OCI-LY1 (cell line): Measurements from ENCODE around the gene TGFBRAP1.

Experiments used
- H2AFZ ChIP-seq: fragments of 200-600 bp; sonication (generic), shearing (Covaris generic); 2 replicates; pipeline ENCODE4 v1.6.0; 2014; ENCODE audit warnings: antibody characterized with exemption, mild to moderate bottlenecking, low read length
- H3F3A ChIP-seq: fragments of 200-600 bp; sonication (generic), shearing (Covaris generic); 2 replicates; pipeline ENCODE4 v1.6.0; 2014; ENCODE audit warnings: mild to moderate bottlenecking, antibody characterized with exemption, low read length, moderate library complexity; ENCODE audit not compliant: insufficient read depth
- H3K27ac ChIP-seq: fragments of 200-600 bp; sonication (generic); 2 replicates; pipeline ENCODE4 v1.5.1; 2014; ENCODE audit warnings: low read length, mixed run types, mild to moderate bottlenecking, low read depth; ENCODE audit not compliant: poor library complexity, severe bottlenecking
- H3K27me3 ChIP-seq: fragments of 200-600 bp; sonication (generic); 2 replicates; pipeline ENCODE4 v1.6.0; 2014; ENCODE audit warnings: antibody characterized with exemption, mild to moderate bottlenecking, low read length, moderate library complexity; ENCODE audit not compliant: insufficient read depth
- H3K36me3 ChIP-seq: fragments of 200-600 bp; sonication (generic); 2 replicates; pipeline ENCODE4 v1.6.1; 2014; ENCODE audit warnings: mild to moderate bottlenecking, antibody characterized with exemption, low read length, moderate library complexity, mixed read lengths; ENCODE audit not compliant: insufficient read depth
- H3K4me1 ChIP-seq: fragments of 200-600 bp; sonication (generic); 2 replicates; pipeline ENCODE4 v1.5.1; 2014; ENCODE audit warnings: mild to moderate bottlenecking, low read length, moderate library complexity; ENCODE audit not compliant: insufficient read depth, severe bottlenecking
- H3K4me2 ChIP-seq: fragments of 200-600 bp; sonication (generic), shearing (Covaris generic); 2 replicates; pipeline ENCODE4 v1.6.1; 2014; ENCODE audit warnings: low read length
- H3K4me3 ChIP-seq: fragments of 200-600 bp; sonication (generic); 2 replicates; pipeline ENCODE4 v1.5.1; 2014; ENCODE audit warnings: low read length, low read depth, mild to moderate bottlenecking, mixed read lengths; ENCODE audit not compliant: poor library complexity, severe bottlenecking
- H3K79me2 ChIP-seq: fragments of 200-600 bp; shearing (Covaris generic); 2 replicates; pipeline ENCODE4 v1.6.1; 2016; ENCODE audit warnings: mixed run types, low read length, mixed read lengths; ENCODE audit not compliant: insufficient read depth
- H3K9ac ChIP-seq: fragments of 200-600 bp; sonication (generic), shearing (Covaris generic); 2 replicates; pipeline ENCODE4 v1.6.1; 2014; ENCODE audit warnings: mild to moderate bottlenecking, low read length, mixed read lengths
- H3K9me2 ChIP-seq: fragments of 200-600 bp; sonication (generic), shearing (Covaris generic); 2 replicates; pipeline ENCODE4 v1.6.1; 2014; ENCODE audit warnings: low read depth, mild to moderate bottlenecking, low read length, mixed read lengths
- H3K9me3 ChIP-seq: fragments of 200-600 bp; shearing (Covaris generic); 2 replicates; pipeline ENCODE4 v1.6.1; 2014; ENCODE audit warnings: low read length, mixed read lengths
- H4K20me1 ChIP-seq: fragments of 200-600 bp; sonication (generic), shearing (Covaris generic); 2 replicates; pipeline ENCODE4 v1.6.0; 2016; ENCODE audit warnings: mild to moderate bottlenecking, low read length; ENCODE audit not compliant: insufficient read depth
- CTCF ChIP-seq: fragments of 200-600 bp; sonication (generic), shearing (Covaris generic); IDR thresholded peaks from 2 replicates; pipeline ENCODE4 v1.5.1; 2017; ENCODE audit warnings: mild to moderate bottlenecking, antibody characterized with exemption, low read length, moderate library complexity, mixed read lengths
- EZH2 ChIP-seq: fragments of 200-600 bp; sonication (generic), shearing (Covaris generic); IDR thresholded peaks from 2 replicates; pipeline ENCODE4 v1.8.0; 2017; ENCODE audit warnings: borderline replicate concordance, mixed run types, mild to moderate bottlenecking, antibody characterized with exemption, low read length, moderate library complexity, mixed read lengths

The TGFBRAP1 gene

GRCh38 chr2:105307550-105307949, 22.0 kb downstream of the TGFBRAP1 start:
- H3K27me3 ChIP-seq, result no peaks in the 10 kb centered on the region
- peaks cover 36% of the 10 kb centered on the region for H3K79me2 ChIP-seq
- TF ChIP-seq EZH2 (no peak), CTCF (no peak)
- no peak overlapping the region for H3K4me2 ChIP-seq
- H3K4me1 ChIP-seq, result no peaks in the 10 kb centered on the region
- H3K9ac ChIP-seq, result no peak overlapping the region
- no peak overlapping the region for H2AFZ ChIP-seq
- H3K27ac ChIP-seq, result no peak overlapping the region
- no peaks in the 10 kb centered on the region for H3K9me3 ChIP-seq
- no peaks in the 10 kb centered on the region for H3F3A ChIP-seq
- peaks cover 51% of the 10 kb centered on the region for H3K36me3 ChIP-seq
- no peaks in the 10 kb centered on the region for H4K20me1 ChIP-seq
- H3K9me2 ChIP-seq, result no peaks in the 10 kb centered on the region
- H3K4me3 ChIP-seq, result no peak overlapping the region

DNA sequence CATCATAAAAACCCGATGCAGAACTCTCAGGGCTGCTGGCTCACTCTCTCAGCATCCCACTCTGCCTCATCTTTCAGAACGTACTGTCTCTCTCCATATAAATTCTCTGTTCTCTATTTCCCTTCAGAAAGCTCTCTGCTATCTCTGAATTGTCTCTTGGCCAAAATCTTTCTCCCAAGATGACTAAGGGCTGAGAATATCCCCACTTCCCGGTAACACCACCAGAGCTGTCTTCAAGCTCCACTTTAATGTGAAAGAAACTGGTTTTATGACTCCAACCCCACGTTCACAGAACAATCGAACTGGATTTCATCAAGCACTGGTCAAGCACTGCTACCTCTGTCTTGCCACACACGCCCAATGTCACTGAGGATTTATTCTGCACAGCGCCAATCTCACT, 22.4 kb downstream of the TGFBRAP1 start:
- H3K27ac ChIP-seq, result no peak overlapping the region
- H3K79me2 ChIP-seq, result peaks cover 36% of the 10 kb centered on the region
- H3K4me3 ChIP-seq, result no peak overlapping the region
- no peak overlapping the region for H3K4me2 ChIP-seq
- H3K9ac ChIP-seq, result no peak overlapping the region
- H3F3A ChIP-seq, result no peaks in the 10 kb centered on the region
- H3K9me2 ChIP-seq, result no peaks in the 10 kb centered on the region
- H2AFZ ChIP-seq, result no peak overlapping the region
- TF ChIP-seq EZH2 (no peak), CTCF (no peak)
- H3K27me3 ChIP-seq, result no peaks in the 10 kb centered on the region
- H3K36me3 ChIP-seq, result peaks cover 52% of the 10 kb centered on the region
- no peaks in the 10 kb centered on the region for H4K20me1 ChIP-seq
- H3K4me1 ChIP-seq, result no peaks in the 10 kb centered on the region
- H3K9me3 ChIP-seq, result no peaks in the 10 kb centered on the region

DNA sequence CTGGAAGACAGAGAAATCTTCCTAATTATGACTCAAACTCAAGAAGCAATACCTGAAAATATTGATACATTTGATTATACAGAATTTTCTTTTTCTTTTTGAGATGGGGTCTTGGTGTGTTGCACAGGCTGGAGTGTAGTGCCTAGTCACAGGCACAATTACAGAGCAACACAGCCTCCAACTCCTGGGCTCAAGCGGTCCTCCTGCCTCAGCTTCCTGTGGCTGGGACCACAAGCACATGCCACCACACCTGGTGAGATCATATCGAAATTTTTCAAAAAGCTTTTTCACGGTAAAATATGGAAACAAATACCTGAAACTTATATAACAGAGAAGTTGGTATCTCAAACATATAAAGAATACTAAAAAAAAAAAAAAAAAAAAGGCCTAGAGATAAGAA, 27.9 kb downstream of the TGFBRAP1 start:
- Histone ChIP-seq H3K4me3 (no peak overlapping the region), H3K27me3 (no peaks in the 10 kb centered on the region), H3K36me3 (peaks cover 49% of the 10 kb centered on the region), H3F3A (no peaks in the 10 kb centered on the region), H4K20me1 (no peaks in the 10 kb centered on the region), H3K27ac (no peak overlapping the region), H3K9me2 (no peaks in the 10 kb centered on the region), H3K9ac (no peak overlapping the region), H3K9me3 (no peaks in the 10 kb centered on the region), H3K79me2 (peaks cover 35% of the 10 kb centered on the region), H2AFZ (no peak overlapping the region), H3K4me1 (no peaks in the 10 kb centered on the region), H3K4me2 (no peak overlapping the region)
- TF ChIP-seq CTCF (no peak), EZH2 (no peak)
